ENCODE measurements around the gene LRCH3.
A peak's percentile ranks its signal among the peaks of the same experiment; 100 is the strongest.

LRCH3 gene

GRCh38 chr3:197835509-197835908, 44.5 kb downstream of the LRCH3 start:
- Histone ChIP-seq H3K9ac (no peak overlapping the region), H3K4me3 (ENCODE audit: low read depth, low read length) (no peak overlapping the region), H3K27ac (no peak overlapping the region), H3K4me1 (no peaks in the 10 kb centered on the region), H3K36me3 (ENCODE audit: control insufficient read depth, insufficient read depth, low read length) (no peaks in the 10 kb centered on the region), H3K27me3 (ENCODE audit: control insufficient read depth, insufficient read depth, low read length) (no peaks in the 10 kb centered on the region), H3K9me3 (ENCODE audit: control insufficient read depth, low read length) (no peaks in the 10 kb centered on the region), H2AFZ (no peak overlapping the region), H3K79me2 (no peaks in the 10 kb centered on the region), H3K4me2 (ENCODE audit: low read length) (no peak overlapping the region)
- TF ChIP-seq CTCF (IDR thresholded peaks at IDR 0.05): no peak

GRCh38 chr3:197836244-197836643, 45.2 kb downstream of the LRCH3 start:
- no peaks in the 10 kb centered on the region for H3K9me3 ChIP-seq (ENCODE audit: control insufficient read depth, low read length)
- no peak overlapping the region for H3K9ac ChIP-seq
- no peak for TF ChIP-seq CTCF (IDR thresholded peaks at IDR 0.05)
- H3K4me2 ChIP-seq (ENCODE audit: low read length): no peak overlapping the region
- no peak overlapping the region for H3K4me3 ChIP-seq (ENCODE audit: low read depth, low read length)
- H3K27ac ChIP-seq: no peak overlapping the region
- H3K79me2 ChIP-seq: no peaks in the 10 kb centered on the region
- H3K36me3 ChIP-seq (ENCODE audit: control insufficient read depth, insufficient read depth, low read length): no peaks in the 10 kb centered on the region
- no peaks in the 10 kb centered on the region for H3K27me3 ChIP-seq (ENCODE audit: control insufficient read depth, insufficient read depth, low read length)
- H2AFZ ChIP-seq: no peak overlapping the region
- H3K4me1 ChIP-seq: no peaks in the 10 kb centered on the region

DNA sequence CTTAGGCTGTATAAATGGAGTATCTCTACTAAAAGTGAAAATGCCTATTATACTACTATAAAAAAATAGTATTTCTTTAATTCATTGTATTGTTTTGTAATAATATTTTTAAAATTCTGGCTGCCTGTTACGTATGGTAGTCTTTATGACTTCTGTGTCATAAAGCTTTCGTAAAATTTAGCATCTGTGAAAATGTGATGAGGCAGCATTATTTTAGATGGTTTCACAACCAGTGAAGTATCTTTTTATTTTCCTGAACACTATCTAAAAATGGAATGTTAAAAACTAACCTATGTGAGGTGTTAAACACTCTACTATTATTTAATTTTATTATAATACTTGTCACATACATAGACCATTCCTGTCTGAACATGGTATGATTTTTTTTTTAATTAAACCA, 46.2 kb downstream of the LRCH3 start:
- no peaks in the 10 kb centered on the region for H3K9me3 ChIP-seq (ENCODE audit: control insufficient read depth, low read length)
- no peaks in the 10 kb centered on the region for H3K79me2 ChIP-seq
- H3K27ac ChIP-seq: no peak overlapping the region
- no peak overlapping the region for H3K4me3 ChIP-seq (ENCODE audit: low read depth, low read length)
- H3K9ac ChIP-seq: no peak overlapping the region
- H3K4me1 ChIP-seq: no peaks in the 10 kb centered on the region
- H2AFZ ChIP-seq: no peak overlapping the region
- no peak overlapping the region for H3K4me2 ChIP-seq (ENCODE audit: low read length)
- H3K27me3 ChIP-seq (ENCODE audit: control insufficient read depth, insufficient read depth, low read length): no peaks in the 10 kb centered on the region
- no peak for TF ChIP-seq CTCF (IDR thresholded peaks at IDR 0.05)
- H3K36me3 ChIP-seq (ENCODE audit: control insufficient read depth, insufficient read depth, low read length): no peaks in the 10 kb centered on the region

- Histone ChIP-seq H3K27me3 (ENCODE audit: control insufficient read depth, insufficient read depth, low read length) (no peaks in the 10 kb centered on the region), H2AFZ (no peak overlapping the region), H3K79me2 (no peaks in the 10 kb centered on the region), H3K4me3 (ENCODE audit: low read depth, low read length) (no peak overlapping the region), H3K36me3 (ENCODE audit: control insufficient read depth, insufficient read depth, low read length) (no peaks in the 10 kb centered on the region), H3K27ac (no peak overlapping the region), H3K9me3 (ENCODE audit: control insufficient read depth, low read length) (no peaks in the 10 kb centered on the region), H3K4me2 (ENCODE audit: low read length) (peak overlapping the region; percentile 23), H3K4me1 (no peaks in the 10 kb centered on the region), H3K9ac (no peak overlapping the region)
- no peak for TF ChIP-seq CTCF (IDR thresholded peaks at IDR 0.05)
These were observed 50.7 kb downstream of the LRCH3 start for GRCh38 chr3:197841789-197842188.

- Histone ChIP-seq H3K27ac (no peak overlapping the region), H2AFZ (no peak overlapping the region), H3K9me3 (ENCODE audit: control insufficient read depth, low read length) (no peaks in the 10 kb centered on the region), H3K9ac (no peak overlapping the region), H3K79me2 (no peaks in the 10 kb centered on the region), H3K4me3 (ENCODE audit: low read depth, low read length) (no peak overlapping the region), H3K4me1 (no peaks in the 10 kb centered on the region), H3K4me2 (ENCODE audit: low read length) (no peak overlapping the region), H3K36me3 (ENCODE audit: control insufficient read depth, insufficient read depth, low read length) (no peaks in the 10 kb centered on the region), H3K27me3 (ENCODE audit: control insufficient read depth, insufficient read depth, low read length) (no peaks in the 10 kb centered on the region)
- no peak for TF ChIP-seq CTCF (IDR thresholded peaks at IDR 0.05)
These were observed 55.4 kb downstream of the LRCH3 start for GRCh38 chr3:197846491-197846890.
